Measurements from ENCODE around the gene CIP2A. TPM values are rescaled to one million over a fixed set of nuclear protein-coding genes. Genes with fewer than 3 reads are reported as not detected.
A peak's percentile ranks its signal among the peaks of the same experiment; 100 is the strongest.

CIP2A gene
- total RNA-seq, 1 experiment from 2014 or later: 36.9 TPM

- Mint-ChIP-seq H3K4me3 (ENCODE audit: low read depth, unreplicated experiment) (peak overlapping the region; percentile 59), H3K4me1 (ENCODE audit: low read depth, unreplicated experiment) (peaks cover 31% of the 10 kb centered on the region), H3K27me3 (ENCODE audit: unreplicated experiment) (no peaks in the 10 kb centered on the region), H3K27ac (ENCODE audit: unreplicated experiment) (peak overlapping the region; percentile 88), H3K36me3 (ENCODE audit: insufficient read depth, unreplicated experiment) (peaks cover 15% of the 10 kb centered on the region), H3K9me3 (ENCODE audit: low read depth, unreplicated experiment) (no peaks in the 10 kb centered on the region)
- intact Hi-C loops (cut with micrococcal nuclease; ENCODE audit: unreplicated experiment): no loop called here
- TF ChIP-seq CTCF (IDR thresholded peaks at IDR 0.05; ENCODE audit: unreplicated experiment): no peak
- CTCF ChIA-PET: interaction anchor here (0.8 kb wide), 1 partner anchor 360 kb away, joined by 3 read pairs; no protein-coding TSS in a partner anchor
- no peak for DNase-seq
- BruUV-seq (replicated peaks): no TSS peak
Observed at GRCh38 chr3:108554913-108555571, 34.2 kb downstream of the CIP2A start.

- Mint-ChIP-seq H3K4me1 (ENCODE audit: low read depth, unreplicated experiment) (peaks cover 31% of the 10 kb centered on the region), H3K9me3 (ENCODE audit: low read depth, unreplicated experiment) (no peaks in the 10 kb centered on the region), H3K4me3 (ENCODE audit: low read depth, unreplicated experiment) (no peak overlapping the region), H3K27me3 (ENCODE audit: unreplicated experiment) (no peaks in the 10 kb centered on the region), H3K36me3 (ENCODE audit: insufficient read depth, unreplicated experiment) (peaks cover 15% of the 10 kb centered on the region), H3K27ac (ENCODE audit: unreplicated experiment) (peak overlapping the region; percentile 88)
- TF ChIP-seq CTCF (IDR thresholded peaks at IDR 0.05; ENCODE audit: unreplicated experiment): no peak
- no TSS peak for BruUV-seq (replicated peaks)
- CTCF ChIA-PET: interaction anchor here (0.8 kb wide), 2 partner anchors 48 to 361 kb away, joined by 3 read pairs; no protein-coding TSS in a partner anchor
- DNase-seq: no peak
- intact Hi-C loops (cut with micrococcal nuclease; ENCODE audit: unreplicated experiment): no loop called here
Observed at GRCh38 chr3:108554229-108554628, 35.0 kb downstream of the CIP2A start.

GRCh38 chr3:108552267-108553159 is 36.7 kb downstream of the CIP2A start:
- Mint-ChIP-seq H3K27me3 (ENCODE audit: unreplicated experiment) (no peaks in the 10 kb centered on the region), H3K27ac (ENCODE audit: unreplicated experiment) (no peak overlapping the region), H3K9me3 (ENCODE audit: low read depth, unreplicated experiment) (no peaks in the 10 kb centered on the region), H3K4me3 (ENCODE audit: low read depth, unreplicated experiment) (no peak overlapping the region), H3K36me3 (ENCODE audit: insufficient read depth, unreplicated experiment) (peaks cover 15% of the 10 kb centered on the region), H3K4me1 (ENCODE audit: low read depth, unreplicated experiment) (peaks cover 23% of the 10 kb centered on the region)
- intact Hi-C loops (cut with micrococcal nuclease; ENCODE audit: unreplicated experiment): loop anchor here (1.0 kb wide), 1 partner anchor 63 kb away; no protein-coding TSS in a partner anchor
- no TSS peak for BruUV-seq (replicated peaks)
- no peak for DNase-seq
- no peak for TF ChIP-seq CTCF (IDR thresholded peaks at IDR 0.05; ENCODE audit: unreplicated experiment)
- CTCF ChIA-PET: interaction anchor here (1.0 to 1.8 kb wide), 6 partner anchors 18 to 60 kb away, joined by 3 to 5 read pairs (median 4); no protein-coding TSS in a partner anchor

GRCh38 chr3:108548886-108549285 is 40.4 kb downstream of the CIP2A start:
- CTCF ChIA-PET: no interaction called here
- no peak for TF ChIP-seq CTCF (IDR thresholded peaks at IDR 0.05; ENCODE audit: unreplicated experiment)
- H3K27ac Mint-ChIP-seq (ENCODE audit: unreplicated experiment): no peak overlapping the region
- BruUV-seq (replicated peaks): no TSS peak
- H3K36me3 Mint-ChIP-seq (ENCODE audit: insufficient read depth, unreplicated experiment): no peaks in the 10 kb centered on the region
- no peaks in the 10 kb centered on the region for H3K27me3 Mint-ChIP-seq (ENCODE audit: unreplicated experiment)
- no peaks in the 10 kb centered on the region for H3K9me3 Mint-ChIP-seq (ENCODE audit: low read depth, unreplicated experiment)
- intact Hi-C loops (cut with micrococcal nuclease; ENCODE audit: unreplicated experiment): no loop called here
- DNase-seq: no peak
- no peaks in the 10 kb centered on the region for H3K4me1 Mint-ChIP-seq (ENCODE audit: low read depth, unreplicated experiment)
- no peak overlapping the region for H3K4me3 Mint-ChIP-seq (ENCODE audit: low read depth, unreplicated experiment)
